LNCAP (cell line): ENCODE results near the gene RCAN1.

ENCODE experiments used
- CTCF ChIP-seq: fragments of 450-650 bp; IDR thresholded peaks from 2 replicates; pipeline ENCODE4 v1.5.1; 2017; ENCODE audit warnings: mild to moderate bottlenecking

RCAN1 gene

GRCh38 chr21:34619841-34620665, 5.1 kb upstream of the RCAN1 start:
- no peak for TF ChIP-seq CTCF

DNA sequence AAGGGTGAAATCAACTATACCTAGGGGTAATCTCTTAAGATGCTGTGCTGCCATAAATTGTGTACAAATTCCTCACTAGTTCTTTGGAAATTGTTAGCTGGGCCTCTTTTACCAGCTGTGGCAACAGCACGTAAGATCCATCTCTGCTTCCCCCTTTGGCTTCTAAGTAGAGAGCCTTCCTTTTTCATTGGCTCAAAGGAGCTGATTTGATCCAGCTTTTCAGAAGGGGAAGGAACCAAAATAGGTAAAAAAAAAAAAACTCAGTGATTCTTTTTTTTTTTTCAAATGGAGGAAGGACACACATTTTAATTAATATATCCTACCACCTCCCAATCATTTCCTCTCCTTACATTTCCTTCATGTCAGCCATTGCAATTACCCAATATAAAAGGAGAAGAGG, 4.0 kb upstream of the RCAN1 start:
- TF ChIP-seq CTCF = no peak

DNA sequence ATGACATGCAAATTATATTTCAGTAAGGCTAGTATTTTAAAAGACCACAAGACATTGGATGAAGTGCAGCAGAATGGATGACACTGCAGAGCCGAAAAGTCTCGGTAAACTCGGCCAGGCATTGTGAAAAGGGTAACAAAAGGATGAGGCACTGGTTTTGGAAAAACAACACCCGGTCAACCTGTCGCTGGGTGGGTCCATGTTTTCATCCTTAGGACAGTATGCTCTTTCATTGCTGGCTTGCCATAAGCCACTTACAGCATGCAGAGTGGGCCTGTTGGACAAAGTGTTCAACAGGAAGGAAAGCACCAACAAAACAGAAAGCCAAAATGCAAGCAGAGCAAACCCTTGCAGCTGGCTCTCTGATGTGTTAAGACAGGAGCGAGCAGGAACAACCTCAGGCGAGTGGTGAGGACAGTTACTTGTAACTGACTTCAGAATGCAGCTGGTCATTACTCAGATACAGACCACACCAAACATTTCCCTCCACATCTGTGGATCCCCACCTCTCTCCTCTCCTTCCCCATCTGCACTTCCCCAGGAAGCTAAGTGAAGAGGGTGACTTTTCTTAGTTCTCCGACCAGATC, 2.9 kb upstream of the RCAN1 start:
- no peak for TF ChIP-seq CTCF

- TF ChIP-seq CTCF = no peak
These were observed 538 bp upstream of the RCAN1 start for GRCh38 chr21:34615487-34615814.

DNA sequence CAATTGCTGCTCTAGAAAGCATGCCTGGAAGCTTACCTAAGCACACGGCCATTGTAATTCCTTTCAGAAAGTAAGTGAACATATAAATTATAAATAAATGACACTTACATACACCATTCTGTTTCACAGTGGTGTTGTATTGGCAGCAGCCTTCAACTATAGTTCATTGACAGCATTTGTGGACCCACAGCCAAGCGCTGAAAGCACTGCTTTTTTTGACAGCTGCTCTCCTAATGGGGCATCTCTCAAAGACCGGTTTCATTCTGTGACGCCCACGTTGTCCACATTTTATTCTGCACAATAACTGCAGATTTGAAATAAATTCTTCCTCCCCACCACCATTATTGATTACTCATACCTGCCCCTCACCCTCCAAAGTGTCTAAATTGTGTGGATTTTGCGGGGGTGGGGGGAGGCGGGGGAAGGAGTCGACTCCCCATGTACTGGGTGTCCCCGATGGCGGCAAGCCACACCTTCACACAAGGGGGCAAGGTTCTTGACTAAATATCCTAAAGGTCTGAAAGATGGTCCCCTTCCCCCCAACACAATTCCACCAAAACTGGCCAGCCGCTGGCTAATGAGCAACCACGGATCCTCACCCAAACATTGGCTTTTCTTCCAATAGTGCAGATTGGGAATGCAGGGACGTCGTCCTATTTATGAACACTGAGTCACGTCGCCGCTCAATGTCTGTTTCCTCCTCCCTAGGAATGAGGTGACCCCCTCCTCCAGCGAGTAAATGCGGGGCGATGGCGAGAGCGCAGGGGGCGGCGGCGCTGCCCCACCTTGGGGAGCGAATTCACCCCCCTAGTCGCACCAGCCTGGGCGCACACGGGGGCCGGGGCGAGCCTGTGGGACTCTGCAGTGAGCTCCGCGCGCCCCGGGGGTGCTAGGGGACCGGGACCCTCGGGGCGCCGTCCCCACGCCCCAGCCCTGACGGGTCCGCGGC, 960 bp downstream of the RCAN1 start:
- no peak for TF ChIP-seq CTCF

DNA sequence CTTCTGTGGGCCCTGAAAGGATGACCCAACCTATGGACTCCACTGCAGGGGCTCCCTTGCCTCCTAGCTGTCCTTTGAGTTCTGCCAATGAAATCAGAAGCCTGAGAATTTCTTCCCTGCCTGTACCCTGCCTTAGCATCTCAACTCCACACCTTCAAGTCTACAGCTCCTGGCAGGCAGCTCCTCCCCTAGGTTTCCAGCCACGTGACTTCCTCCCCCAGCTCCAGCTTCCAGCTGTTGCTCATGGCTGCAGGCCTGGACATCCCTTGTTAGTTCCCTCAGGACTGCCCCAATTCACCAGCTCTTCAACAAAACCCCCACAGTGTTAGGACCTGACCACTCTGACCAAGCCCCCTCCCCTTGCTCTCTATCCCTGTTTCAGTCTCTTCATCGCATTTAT, 2.4 kb downstream of the RCAN1 start:
- TF ChIP-seq CTCF = no peak

- TF ChIP-seq CTCF = no peak
These were observed 2.9 kb downstream of the RCAN1 start for GRCh38 chr21:34612056-34612455.
